Measurements from ENCODE around the gene SCFD2.

The SCFD2 gene

DNA sequence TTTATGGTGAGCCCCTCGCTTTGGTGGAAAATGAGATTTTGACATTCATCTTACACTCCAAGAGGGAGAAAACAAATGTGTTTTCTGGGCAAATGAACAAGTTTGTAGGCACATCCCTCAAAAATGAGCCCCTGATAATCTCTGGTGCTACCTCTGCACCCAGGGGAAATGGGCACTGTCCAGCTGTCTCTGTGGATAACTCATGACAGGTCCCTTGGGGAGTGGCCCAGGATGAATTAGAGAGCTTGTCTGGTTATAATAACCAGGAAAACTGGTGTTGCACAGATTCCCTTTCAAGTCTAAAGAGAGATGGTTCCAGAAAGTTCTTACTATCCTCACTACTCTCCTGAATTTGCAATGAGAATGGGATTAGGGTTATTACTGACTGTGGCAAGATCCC lies 496.2 kb downstream of the SCFD2 start:
- no peak overlapping the region for H3K4me3 ChIP-seq (ENCODE audit: low read depth, low read length)
- TF ChIP-seq, protein P1, sequence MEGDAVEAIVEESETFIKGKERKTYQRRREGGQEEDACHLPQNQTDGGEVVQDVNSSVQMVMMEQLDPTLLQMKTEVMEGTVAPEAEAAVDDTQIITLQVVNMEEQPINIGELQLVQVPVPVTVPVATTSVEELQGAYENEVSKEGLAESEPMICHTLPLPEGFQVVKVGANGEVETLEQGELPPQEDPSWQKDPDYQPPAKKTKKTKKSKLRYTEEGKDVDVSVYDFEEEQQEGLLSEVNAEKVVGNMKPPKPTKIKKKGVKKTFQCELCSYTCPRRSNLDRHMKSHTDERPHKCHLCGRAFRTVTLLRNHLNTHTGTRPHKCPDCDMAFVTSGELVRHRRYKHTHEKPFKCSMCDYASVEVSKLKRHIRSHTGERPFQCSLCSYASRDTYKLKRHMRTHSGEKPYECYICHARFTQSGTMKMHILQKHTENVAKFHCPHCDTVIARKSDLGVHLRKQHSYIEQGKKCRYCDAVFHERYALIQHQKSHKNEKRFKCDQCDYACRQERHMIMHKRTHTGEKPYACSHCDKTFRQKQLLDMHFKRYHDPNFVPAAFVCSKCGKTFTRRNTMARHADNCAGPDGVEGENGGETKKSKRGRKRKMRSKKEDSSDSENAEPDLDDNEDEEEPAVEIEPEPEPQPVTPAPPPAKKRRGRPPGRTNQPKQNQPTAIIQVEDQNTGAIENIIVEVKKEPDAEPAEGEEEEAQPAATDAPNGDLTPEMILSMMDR (IDR thresholded peaks at IDR 0.05; ENCODE audit: low read depth, low read length, missing control alignments): no peak
- in situ Hi-C loops (cut with HindIII; ENCODE audit: low sequenced_read_pairs): no loop called here
- DNase-seq (ENCODE audit: low read depth): no peak

- TF ChIP-seq, protein P1 (IDR thresholded peaks at IDR 0.05; ENCODE audit: low read depth, low read length, missing control alignments): no peak
- H3K4me3 ChIP-seq (ENCODE audit: low read depth, low read length): no peak overlapping the region
- no peak for DNase-seq (ENCODE audit: low read depth)
- in situ Hi-C loops (cut with HindIII; ENCODE audit: low sequenced_read_pairs): no loop called here
Observed at GRCh38 chr4:52869196-52869595, 496.7 kb downstream of the SCFD2 start.

DNA sequence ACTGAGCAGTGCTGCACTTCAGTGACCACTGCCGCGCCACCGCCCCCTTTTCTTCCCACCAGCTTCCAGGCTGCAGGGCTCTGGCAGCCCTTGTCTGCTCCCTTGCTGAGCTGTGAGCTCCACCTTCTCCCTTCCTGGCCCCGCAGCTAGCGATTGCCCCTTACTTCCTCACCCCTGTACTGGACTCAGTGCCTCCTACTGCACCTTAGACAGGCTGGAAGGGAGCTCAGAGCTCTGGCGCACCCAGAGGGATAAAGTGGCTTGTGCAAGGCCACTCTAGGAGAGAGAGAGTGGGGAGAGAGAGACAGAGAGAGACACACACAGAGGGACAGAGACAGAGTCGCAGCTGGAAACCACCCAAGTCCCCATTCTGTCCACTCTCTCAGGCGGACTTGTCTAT lies 497.7 kb downstream of the SCFD2 start:
- no peak overlapping the region for H3K4me3 ChIP-seq (ENCODE audit: low read depth, low read length)
- DNase-seq (ENCODE audit: low read depth): no peak
- TF ChIP-seq, protein P1 (IDR thresholded peaks at IDR 0.05; ENCODE audit: low read depth, low read length, missing control alignments): no peak
- in situ Hi-C loops (cut with HindIII; ENCODE audit: low sequenced_read_pairs): no loop called here

DNA sequence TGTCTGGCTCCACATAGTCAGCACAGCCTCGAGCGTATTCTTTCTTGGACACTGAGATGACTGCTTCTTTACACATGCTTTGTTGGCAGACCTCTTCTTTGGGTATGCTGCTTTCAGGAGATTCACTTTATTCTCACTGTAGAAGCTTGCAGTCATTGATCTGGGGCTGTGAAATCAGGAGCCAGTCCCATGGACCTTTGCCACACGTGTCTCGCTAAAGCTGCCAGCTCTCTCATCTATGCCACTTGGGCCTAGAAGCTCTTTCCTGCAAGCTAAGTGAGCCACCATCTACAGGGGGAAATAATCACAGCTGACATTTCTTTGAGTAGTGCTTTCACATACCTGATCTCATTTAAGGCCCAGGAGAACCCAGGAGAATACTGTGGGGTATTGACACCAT lies 498.7 kb downstream of the SCFD2 start:
- in situ Hi-C loops (cut with HindIII; ENCODE audit: low sequenced_read_pairs): no loop called here
- DNase-seq (ENCODE audit: low read depth): no peak
- TF ChIP-seq, protein P1 (IDR thresholded peaks at IDR 0.05; ENCODE audit: low read depth, low read length, missing control alignments): no peak
- H3K4me3 ChIP-seq (ENCODE audit: low read depth, low read length): no peak overlapping the region

DNA sequence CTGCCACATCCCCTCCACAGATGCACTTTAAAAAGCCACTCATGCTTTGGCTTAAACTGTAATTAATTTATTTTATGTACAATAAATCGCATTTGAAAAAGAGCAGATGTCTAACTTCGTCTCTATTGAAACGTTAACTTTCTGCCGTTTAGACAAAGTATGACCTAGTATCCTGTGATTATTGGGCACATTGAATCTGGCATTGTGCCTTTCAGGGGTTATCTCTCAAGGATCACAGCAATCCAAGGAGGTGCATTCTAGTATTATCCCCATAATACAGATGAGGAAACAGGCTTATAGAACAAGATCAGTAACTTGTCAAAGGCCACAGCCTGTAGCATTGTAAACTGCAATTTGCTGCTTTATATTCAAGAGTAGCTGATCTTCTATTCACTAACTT lies 499.1 kb downstream of the SCFD2 start:
- TF ChIP-seq, protein P1 (IDR thresholded peaks at IDR 0.05; ENCODE audit: low read depth, low read length, missing control alignments): no peak
- no peak overlapping the region for H3K4me3 ChIP-seq (ENCODE audit: low read depth, low read length)
- DNase-seq (ENCODE audit: low read depth): no peak
- in situ Hi-C loops (cut with HindIII; ENCODE audit: low sequenced_read_pairs): no loop called here

- in situ Hi-C loops (cut with HindIII; ENCODE audit: low sequenced_read_pairs): no loop called here
- no peak for DNase-seq (ENCODE audit: low read depth)
Observed at GRCh38 chr4:52865300-52865699, 500.6 kb downstream of the SCFD2 start.

More at GRCh38 chr4:52865300-52865699, 500.6 kb downstream of the SCFD2 start:
- no peak overlapping the region for H3K4me3 ChIP-seq (ENCODE audit: low read depth, low read length)
- TF ChIP-seq, protein P1 (IDR thresholded peaks at IDR 0.05; ENCODE audit: low read depth, low read length, missing control alignments): no peak
